Measurements from ENCODE around the gene AVL9. TPM values are rescaled to one million over a fixed set of nuclear protein-coding genes. Genes with fewer than 3 reads are reported as not detected.

AVL9 gene
- total and polyA plus RNA-seq, 9 of the 15 experiments (the other 6 are each of a cell fraction or from before 2014, with no cell fraction given), result 6.4 to 66.2 (median 30.1) TPM

DNA sequence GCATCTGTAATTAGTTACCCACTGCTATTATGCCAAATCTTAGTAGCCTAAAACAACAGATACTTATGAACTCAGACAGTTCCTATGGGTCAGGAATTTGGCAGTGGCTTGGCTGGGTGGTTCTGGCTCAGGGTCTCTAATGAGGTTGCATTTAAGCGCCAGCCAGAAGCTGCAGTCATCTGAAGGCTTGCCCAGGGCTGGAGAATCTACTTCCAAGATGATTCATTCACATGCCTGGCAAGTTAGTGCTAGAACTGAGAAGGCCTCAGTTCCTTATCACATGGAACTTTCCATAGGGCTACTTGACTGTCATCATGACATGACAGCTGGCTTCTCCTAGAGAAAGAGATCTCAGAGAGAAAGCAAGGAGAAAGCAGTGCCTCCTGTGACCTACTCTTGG is 121.3 kb downstream of the AVL9 start (continued):
- TF ChIP-seq NFYB (IDR thresholded peaks at IDR 0.05; ENCODE audit: extremely low read depth, insufficient read length) (no peak), ZFX (CRISPR knock-in tag; IDR thresholded peaks at IDR 0.05) (peak; percentile 36; the same call in 1 of the 2 replicates), ZFP36 (IDR thresholded peaks at IDR 0.05; ENCODE audit: low read depth, low read length, partially characterized antibody) (no peak), BRF1 (IDR thresholded peaks at IDR 0.05; ENCODE audit: borderline replicate concordance, extremely low read depth, insufficient read length) (no peak), DPF2 (IDR thresholded peaks at IDR 0.05) (peak; percentile 80), ILK (tag; IDR thresholded peaks at IDR 0.05; ENCODE audit: borderline replicate concordance, low read depth) (no peak), NFRKB (IDR thresholded peaks at IDR 0.05; ENCODE audit: low read depth) (peak; percentile 43; the same call in 1 of the 2 replicates), SMARCC2 (IDR thresholded peaks at IDR 0.05; ENCODE audit: low read depth) (no peak), ATF7 (IDR thresholded peaks at IDR 0.05) (peak; percentile 44; the same call in 1 of the 2 replicates), DDX20 (tag; IDR thresholded peaks at IDR 0.05; ENCODE audit: low read depth) (no peak), NEUROD1 (IDR thresholded peaks at IDR 0.05; ENCODE audit: borderline replicate concordance, low read depth, low read length, partially characterized antibody) (no peak), FOXK2 (conservative IDR thresholded peaks at IDR 0.05 in 1 of 2, IDR thresholded peaks at IDR 0.05 in 1 of 2; ENCODE audit: low read depth in 2 of 2) (peak in 1 of 2 experiments; percentile 37; a peak in 1 of 4 replicates), MEF2A (IDR thresholded peaks at IDR 0.05; ENCODE audit: control insufficient read depth, low read depth, low read length) (no peak), ZNF324 (CRISPR knock-in tag; IDR thresholded peaks at IDR 0.05) (no peak), RBM39 (optimal IDR thresholded peaks at IDR 0.05; ENCODE audit: low read depth, low read length) (no peak), ZNF224 (CRISPR knock-in tag; IDR thresholded peaks at IDR 0.05) (no peak), NUFIP1 (IDR thresholded peaks at IDR 0.05; ENCODE audit: partially characterized antibody) (no peak), RBM25 (IDR thresholded peaks at IDR 0.05; ENCODE audit: low read depth, low read length, severe bottlenecking) (no peak), HLTF (IDR thresholded peaks at IDR 0.05) (no peak), ZNF644 (tag; IDR thresholded peaks at IDR 0.05; ENCODE audit: low read depth) (no peak), XRCC3 (IDR thresholded peaks at IDR 0.05) (no peak), YBX1 (IDR thresholded peaks at IDR 0.05) (no peak)
- TF ChIP-seq, protein P1, sequence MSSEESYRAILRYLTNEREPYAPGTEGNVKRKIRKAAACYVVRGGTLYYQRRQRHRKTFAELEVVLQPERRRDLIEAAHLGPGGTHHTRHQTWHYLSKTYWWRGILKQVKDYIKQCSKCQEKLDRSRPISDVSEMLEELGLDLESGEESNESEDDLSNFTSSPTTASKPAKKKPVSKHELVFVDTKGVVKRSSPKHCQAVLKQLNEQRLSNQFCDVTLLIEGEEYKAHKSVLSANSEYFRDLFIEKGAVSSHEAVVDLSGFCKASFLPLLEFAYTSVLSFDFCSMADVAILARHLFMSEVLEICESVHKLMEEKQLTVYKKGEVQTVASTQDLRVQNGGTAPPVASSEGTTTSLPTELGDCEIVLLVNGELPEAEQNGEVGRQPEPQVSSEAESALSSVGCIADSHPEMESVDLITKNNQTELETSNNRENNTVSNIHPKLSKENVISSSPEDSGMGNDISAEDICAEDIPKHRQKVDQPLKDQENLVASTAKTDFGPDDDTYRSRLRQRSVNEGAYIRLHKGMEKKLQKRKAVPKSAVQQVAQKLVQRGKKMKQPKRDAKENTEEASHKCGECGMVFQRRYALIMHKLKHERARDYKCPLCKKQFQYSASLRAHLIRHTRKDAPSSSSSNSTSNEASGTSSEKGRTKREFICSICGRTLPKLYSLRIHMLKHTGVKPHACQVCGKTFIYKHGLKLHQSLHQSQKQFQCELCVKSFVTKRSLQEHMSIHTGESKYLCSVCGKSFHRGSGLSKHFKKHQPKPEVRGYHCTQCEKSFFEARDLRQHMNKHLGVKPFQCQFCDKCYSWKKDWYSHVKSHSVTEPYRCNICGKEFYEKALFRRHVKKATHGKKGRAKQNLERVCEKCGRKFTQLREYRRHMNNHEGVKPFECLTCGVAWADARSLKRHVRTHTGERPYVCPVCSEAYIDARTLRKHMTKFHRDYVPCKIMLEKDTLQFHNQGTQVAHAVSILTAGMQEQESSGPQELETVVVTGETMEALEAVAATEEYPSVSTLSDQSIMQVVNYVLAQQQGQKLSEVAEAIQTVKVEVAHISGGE (CRISPR knock-in tag; IDR thresholded peaks at IDR 0.05), result peak in 1 of 3 experiments; percentile 51; a peak in 1 of 6 replicates
- TF ChIP-seq, protein P2, sequence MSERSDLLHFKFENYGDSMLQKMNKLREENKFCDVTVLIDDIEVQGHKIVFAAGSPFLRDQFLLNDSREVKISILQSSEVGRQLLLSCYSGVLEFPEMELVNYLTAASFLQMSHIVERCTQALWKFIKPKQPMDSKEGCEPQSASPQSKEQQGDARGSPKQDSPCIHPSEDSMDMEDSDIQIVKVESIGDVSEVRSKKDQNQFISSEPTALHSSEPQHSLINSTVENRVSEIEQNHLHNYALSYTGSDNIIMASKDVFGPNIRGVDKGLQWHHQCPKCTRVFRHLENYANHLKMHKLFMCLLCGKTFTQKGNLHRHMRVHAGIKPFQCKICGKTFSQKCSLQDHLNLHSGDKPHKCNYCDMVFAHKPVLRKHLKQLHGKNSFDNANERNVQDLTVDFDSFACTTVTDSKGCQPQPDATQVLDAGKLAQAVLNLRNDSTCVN (CRISPR knock-in tag; IDR thresholded peaks at IDR 0.05), result no peak
- TF ChIP-seq, protein P3, sequence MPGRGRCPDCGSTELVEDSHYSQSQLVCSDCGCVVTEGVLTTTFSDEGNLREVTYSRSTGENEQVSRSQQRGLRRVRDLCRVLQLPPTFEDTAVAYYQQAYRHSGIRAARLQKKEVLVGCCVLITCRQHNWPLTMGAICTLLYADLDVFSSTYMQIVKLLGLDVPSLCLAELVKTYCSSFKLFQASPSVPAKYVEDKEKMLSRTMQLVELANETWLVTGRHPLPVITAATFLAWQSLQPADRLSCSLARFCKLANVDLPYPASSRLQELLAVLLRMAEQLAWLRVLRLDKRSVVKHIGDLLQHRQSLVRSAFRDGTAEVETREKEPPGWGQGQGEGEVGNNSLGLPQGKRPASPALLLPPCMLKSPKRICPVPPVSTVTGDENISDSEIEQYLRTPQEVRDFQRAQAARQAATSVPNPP (IDR thresholded peaks at IDR 0.05; ENCODE audit: borderline replicate concordance, insufficient read depth, insufficient read length), result no peak

Data from K562 (cell line).